ENCODE results near the gene BICDL2. TPM values are rescaled to one million over a fixed set of nuclear protein-coding genes. Genes with fewer than 3 reads are reported as not detected.

Gene BICDL2
- total and polyA plus RNA-seq, 9 of the 15 experiments (the other 6 are each of a cell fraction or from before 2014, with no cell fraction given), result 0.09 to 0.28 (median 0.09) TPM; not detected in 6

DNA sequence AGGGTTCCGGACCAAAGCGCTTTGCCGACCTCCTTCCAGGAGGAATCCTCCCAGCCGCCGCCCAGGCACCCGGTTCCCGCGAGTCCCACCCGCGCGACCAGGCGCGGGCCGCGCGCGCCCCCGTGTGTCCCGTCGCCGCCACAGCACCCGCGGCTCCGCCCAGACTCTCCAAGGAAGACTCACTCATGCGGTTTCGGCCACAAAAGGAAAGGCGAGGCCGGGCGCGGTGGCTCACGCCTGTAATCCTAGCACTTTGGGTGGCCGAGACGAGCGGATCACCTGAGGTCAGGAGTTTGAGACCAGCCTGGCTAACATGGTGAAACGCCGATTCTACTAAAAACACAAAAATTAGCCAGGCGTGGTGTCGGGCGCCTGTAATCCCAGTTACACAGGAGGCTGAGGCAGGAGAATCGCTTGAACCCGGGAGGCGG lies 53.0 kb downstream of the BICDL2 start (continued):
- TF ChIP-seq, protein P1, sequence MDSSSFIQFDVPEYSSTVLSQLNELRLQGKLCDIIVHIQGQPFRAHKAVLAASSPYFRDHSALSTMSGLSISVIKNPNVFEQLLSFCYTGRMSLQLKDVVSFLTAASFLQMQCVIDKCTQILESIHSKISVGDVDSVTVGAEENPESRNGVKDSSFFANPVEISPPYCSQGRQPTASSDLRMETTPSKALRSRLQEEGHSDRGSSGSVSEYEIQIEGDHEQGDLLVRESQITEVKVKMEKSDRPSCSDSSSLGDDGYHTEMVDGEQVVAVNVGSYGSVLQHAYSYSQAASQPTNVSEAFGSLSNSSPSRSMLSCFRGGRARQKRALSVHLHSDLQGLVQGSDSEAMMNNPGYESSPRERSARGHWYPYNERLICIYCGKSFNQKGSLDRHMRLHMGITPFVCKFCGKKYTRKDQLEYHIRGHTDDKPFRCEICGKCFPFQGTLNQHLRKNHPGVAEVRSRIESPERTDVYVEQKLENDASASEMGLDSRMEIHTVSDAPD (CRISPR knock-in tag; IDR thresholded peaks at IDR 0.05), result no peak
- TF ChIP-seq ESRRA (IDR thresholded peaks at IDR 0.05; ENCODE audit: borderline replicate concordance, low read depth) (peak; percentile 85; the same call in 1 of the 2 replicates), TFAM (CRISPR knock-in tag; conservative IDR thresholded peaks at IDR 0.05) (no peak), BMI1 (IDR thresholded peaks at IDR 0.05; ENCODE audit: low read length) (no peak), ERF (CRISPR knock-in tag; IDR thresholded peaks at IDR 0.05) (0 out of 2 replicates have a peak, but pooled peaks have one; percentile 31), SP2 (IDR thresholded peaks at IDR 0.05; ENCODE audit: extremely low read depth, low read depth, low read length, poor library complexity, severe bottlenecking) (no peak), GTF2F1 (IDR thresholded peaks at IDR 0.05; ENCODE audit: low read depth, low read length) (no peak), ZNF274 (IDR thresholded peaks at IDR 0.05; ENCODE audit: borderline replicate concordance, low read depth, low read length) (no peak), PPARD (CRISPR knock-in tag; IDR thresholded peaks at IDR 0.05) (no peak), FOXK1 (CRISPR knock-in tag; IDR thresholded peaks at IDR 0.05; ENCODE audit: borderline replicate concordance) (no peak), BRD4 (IDR thresholded peaks at IDR 0.05) (no peak), TOE1 (IDR thresholded peaks at IDR 0.05; ENCODE audit: borderline replicate concordance) (no peak), TOE1 (CRISPR knock-in tag; IDR thresholded peaks at IDR 0.05; ENCODE audit: borderline replicate concordance, low read depth) (no peak), ELF4 (CRISPR knock-in tag; IDR thresholded peaks at IDR 0.05) (no peak), NFIX (CRISPR knock-in tag; IDR thresholded peaks at IDR 0.05; ENCODE audit: low read depth) (no peak), NONO (IDR thresholded peaks at IDR 0.05; ENCODE audit: low read depth in 2 of 2, low read length in 1 of 2) (peak in 1 of 2 experiments; percentile 37; a peak in 1 of 4 replicates), CBX2 (IDR thresholded peaks at IDR 0.05; ENCODE audit: insufficient read depth, low read length, poor library complexity, severe bottlenecking) (no peak), BDP1 (IDR thresholded peaks at IDR 0.05; ENCODE audit: insufficient read depth, insufficient read length) (no peak)
- TF ChIP-seq, protein P2, sequence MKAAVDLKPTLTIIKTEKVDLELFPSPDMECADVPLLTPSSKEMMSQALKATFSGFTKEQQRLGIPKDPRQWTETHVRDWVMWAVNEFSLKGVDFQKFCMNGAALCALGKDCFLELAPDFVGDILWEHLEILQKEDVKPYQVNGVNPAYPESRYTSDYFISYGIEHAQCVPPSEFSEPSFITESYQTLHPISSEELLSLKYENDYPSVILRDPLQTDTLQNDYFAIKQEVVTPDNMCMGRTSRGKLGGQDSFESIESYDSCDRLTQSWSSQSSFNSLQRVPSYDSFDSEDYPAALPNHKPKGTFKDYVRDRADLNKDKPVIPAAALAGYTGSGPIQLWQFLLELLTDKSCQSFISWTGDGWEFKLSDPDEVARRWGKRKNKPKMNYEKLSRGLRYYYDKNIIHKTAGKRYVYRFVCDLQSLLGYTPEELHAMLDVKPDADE (conservative IDR thresholded peaks at IDR 0.05; ENCODE audit: control insufficient read depth, low read depth, low read length), result no peak
- TF ChIP-seq, protein P3, sequence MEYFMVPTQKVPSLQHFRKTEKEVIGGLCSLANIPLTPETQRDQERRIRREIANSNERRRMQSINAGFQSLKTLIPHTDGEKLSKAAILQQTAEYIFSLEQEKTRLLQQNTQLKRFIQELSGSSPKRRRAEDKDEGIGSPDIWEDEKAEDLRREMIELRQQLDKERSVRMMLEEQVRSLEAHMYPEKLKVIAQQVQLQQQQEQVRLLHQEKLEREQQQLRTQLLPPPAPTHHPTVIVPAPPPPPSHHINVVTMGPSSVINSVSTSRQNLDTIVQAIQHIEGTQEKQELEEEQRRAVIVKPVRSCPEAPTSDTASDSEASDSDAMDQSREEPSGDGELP (CRISPR knock-in tag; IDR thresholded peaks at IDR 0.05; ENCODE audit: borderline replicate concordance), result peak; percentile 54; the same call in 1 of the 2 replicates
- TF ChIP-seq, protein P4, sequence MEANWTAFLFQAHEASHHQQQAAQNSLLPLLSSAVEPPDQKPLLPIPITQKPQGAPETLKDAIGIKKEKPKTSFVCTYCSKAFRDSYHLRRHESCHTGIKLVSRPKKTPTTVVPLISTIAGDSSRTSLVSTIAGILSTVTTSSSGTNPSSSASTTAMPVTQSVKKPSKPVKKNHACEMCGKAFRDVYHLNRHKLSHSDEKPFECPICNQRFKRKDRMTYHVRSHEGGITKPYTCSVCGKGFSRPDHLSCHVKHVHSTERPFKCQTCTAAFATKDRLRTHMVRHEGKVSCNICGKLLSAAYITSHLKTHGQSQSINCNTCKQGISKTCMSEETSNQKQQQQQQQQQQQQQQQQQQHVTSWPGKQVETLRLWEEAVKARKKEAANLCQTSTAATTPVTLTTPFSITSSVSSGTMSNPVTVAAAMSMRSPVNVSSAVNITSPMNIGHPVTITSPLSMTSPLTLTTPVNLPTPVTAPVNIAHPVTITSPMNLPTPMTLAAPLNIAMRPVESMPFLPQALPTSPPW (CRISPR knock-in tag; IDR thresholded peaks at IDR 0.05), result peak; percentile 51; the same call in 1 of the 2 replicates
- TF ChIP-seq, protein P5, sequence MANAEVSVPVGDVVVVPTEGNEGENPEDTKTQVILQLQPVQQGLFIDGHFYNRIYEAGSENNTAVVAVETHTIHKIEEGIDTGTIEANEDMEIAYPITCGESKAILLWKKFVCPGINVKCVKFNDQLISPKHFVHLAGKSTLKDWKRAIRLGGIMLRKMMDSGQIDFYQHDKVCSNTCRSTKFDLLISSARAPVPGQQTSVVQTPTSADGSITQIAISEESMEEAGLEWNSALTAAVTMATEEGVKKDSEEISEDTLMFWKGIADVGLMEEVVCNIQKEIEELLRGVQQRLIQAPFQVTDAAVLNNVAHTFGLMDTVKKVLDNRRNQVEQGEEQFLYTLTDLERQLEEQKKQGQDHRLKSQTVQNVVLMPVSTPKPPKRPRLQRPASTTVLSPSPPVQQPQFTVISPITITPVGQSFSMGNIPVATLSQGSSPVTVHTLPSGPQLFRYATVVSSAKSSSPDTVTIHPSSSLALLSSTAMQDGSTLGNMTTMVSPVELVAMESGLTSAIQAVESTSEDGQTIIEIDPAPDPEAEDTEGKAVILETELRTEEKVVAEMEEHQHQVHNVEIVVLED (CRISPR knock-in tag; IDR thresholded peaks at IDR 0.05), result no peak

All from K562 (cell line).